KG1 (cell line): ENCODE measurements around the gene SRSF1.
"Not testable (repeated sequence)": the region's sequence is repeated elsewhere in the genome, so short reads cannot be mapped to it uniquely, and the experiment has no call there.

Experiments
- DNase-seq: peaks from one replicate; lab custom pipeline; 2025; lab: John Stamatoyannopoulos, UW

Gene SRSF1, protein sequence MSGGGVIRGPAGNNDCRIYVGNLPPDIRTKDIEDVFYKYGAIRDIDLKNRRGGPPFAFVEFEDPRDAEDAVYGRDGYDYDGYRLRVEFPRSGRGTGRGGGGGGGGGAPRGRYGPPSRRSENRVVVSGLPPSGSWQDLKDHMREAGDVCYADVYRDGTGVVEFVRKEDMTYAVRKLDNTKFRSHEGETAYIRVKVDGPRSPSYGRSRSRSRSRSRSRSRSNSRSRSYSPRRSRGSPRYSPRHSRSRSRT

DNA sequence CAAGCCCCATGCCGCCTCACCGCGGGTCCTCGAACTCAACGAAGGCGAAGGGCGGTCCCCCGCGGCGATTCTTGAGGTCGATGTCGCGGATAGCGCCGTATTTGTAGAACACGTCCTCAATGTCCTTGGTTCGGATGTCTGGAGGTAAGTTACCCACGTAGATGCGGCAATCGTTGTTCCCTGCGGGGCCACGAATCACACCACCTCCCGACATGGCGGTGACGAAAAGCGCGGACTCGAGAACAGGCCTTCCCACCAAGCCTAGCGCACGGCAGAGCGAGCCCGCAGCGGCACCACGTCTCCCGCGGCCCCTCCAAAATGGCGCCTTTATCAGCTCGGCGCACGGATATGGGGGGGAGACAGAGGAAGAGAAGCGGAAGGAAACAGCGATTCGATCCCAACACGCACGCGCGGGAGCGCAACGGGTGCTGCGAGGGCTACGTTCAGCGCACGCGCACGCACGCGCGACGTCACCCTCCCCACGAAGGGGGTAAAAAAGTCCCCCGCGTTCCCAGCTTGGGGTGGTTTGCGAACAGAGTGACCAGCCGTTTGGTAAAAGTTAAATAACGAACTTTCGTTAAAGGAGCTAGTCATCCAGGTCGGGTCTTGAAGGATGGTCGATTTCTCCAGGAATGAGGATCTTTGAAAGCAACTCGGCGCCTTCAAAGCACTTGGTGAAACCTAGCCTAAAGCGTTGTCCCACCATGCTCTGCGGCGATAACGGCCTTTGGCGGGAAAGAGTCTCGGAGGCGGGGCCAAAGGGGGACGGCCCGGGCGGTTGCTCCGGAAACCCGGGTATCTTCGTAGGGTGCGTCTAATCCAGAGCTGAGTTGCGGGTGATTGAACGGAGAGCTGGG is at the start of gene SRSF1:
Gene SRSF1 (minus strand): TSS at position 323 of the 857 bp plus-strand sequence. CDS start 109 bp downstream, at position 214.
- peak; percentile 100 for DNase-seq

DNA sequence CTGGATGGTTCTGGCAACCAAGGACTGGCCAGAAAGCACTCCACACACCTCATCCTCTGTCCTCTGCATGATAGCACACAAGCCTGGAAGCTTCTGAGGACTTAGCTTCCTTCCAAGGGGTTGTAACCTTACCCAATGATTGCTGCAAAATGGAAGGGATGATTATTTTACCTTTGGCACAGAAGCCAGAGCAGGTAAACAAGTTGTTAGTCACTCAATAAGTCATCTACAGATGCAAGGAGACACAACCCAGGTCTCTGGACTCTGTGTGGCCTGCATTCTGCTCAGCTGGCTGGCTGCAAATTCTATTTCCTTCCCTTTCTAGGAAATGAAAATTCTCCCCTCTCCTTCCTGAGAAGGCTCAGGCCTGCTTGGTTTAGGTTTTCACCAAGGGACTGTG is 49.4 kb upstream of the SRSF1 start:
- DNase-seq: no peak

DNA sequence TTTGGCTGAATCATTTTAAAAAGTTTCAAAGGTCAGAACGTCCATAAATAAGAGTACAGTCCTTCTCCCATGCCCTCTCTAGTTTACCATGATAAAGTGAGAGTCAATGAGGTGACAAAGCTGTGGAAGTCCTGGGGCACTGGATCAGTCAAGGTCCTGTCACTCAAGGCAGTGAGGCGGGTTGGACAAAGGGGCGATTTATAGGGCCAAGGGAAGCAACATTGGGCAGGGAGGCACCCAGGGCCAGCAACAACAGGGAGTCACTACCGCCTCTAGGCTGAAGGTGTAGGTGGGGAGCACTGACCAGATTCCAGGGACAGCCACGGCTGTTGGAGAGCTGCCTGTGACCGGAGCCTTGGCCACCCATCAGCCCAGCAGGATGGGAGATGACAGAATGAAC is 47.6 kb upstream of the SRSF1 start:
- no peak for DNase-seq

DNA sequence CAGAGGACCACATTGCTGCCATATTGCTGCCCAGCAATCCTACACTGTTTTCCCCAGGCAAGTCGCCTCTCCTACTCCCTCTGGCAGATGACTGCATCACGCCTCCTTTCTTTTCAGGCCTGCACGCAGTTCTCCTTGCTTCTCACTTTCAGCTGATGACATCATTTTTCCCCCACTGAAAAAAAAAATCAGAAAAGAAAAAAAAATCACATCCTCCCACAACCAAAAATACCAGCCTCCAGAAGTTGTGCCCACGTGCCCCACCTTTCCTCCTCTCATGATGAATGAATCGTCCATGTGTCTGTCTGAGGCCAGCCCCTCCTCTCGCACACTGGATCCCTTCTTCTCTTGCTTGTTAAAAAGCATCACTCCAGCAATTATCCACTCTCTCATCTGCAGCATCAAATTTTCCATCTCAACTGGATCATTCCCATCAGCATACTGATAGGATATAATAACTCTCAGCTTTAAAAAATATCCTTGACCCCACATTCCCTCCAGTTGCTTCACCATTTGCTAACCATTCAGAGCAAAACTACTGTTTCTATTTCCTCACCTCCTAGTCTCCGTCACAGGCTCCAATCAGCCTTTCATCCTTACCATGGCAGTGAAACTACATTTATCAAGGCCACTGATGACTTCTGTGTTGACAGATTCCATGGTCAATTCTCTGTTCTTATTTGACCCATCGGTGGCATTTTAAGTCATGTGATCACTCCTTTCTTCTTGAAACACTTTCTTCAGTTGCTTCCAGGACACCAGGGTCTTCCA is 46.1 kb upstream of the SRSF1 start:
- DNase-seq: no peak

DNA sequence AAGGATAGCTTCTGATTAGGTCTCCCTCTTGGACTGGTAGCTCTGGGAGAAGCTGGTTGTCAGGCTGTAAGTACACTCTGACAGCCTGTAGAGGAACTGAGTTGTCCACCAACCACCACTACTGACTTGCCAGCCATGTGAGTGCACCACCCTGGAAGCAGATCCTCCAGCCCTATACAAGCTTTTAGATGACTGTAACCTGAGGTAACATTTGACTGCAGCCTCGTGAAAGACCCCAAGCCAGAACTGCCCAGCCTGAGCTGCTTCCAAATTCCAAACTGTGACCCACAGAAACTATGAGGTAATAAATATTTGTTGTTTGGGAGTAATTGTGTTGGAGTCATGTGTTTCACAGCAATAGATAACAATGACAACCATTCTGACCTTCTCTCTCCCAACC is 45.4 kb upstream of the SRSF1 start:
- no peak for DNase-seq

DNA sequence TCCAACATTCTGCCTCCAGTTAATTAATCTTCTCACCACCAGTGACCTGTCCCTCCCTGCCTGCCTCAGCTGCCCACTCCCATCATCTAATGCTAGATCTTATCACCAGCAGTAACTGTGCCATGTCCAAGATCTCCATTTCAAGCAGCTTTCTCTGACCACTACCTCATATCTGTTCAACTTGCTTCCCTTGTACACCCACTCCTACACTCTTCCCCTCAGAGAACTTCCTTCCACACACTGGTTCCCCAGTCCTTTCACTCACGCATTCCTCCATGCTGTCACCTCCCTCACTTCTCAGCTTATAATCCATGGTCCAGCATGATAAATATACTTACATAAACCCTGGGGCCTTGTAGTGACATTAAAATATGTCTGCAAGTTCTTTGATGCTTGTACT is 44.4 kb upstream of the SRSF1 start:
- no peak for DNase-seq

DNA sequence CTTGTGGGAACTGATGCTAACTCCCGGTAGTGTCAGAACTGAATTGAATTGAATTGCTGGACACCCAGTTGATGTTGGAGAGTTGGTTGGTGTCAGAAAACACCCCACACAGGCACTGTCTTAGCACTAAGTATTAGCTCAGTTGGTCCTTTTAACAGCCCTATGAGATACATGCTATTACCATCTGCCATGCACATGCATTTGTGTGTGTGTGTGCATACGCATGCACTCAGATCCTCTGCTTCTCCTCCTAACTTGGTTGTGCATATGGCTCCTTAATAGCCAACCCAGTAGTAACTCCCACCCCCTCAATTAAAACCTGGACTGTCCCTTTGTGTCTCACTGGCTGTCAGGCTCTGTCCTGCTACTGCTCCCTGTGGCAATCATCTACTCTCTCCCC is 43.9 kb upstream of the SRSF1 start:
- no peak for DNase-seq

DNA sequence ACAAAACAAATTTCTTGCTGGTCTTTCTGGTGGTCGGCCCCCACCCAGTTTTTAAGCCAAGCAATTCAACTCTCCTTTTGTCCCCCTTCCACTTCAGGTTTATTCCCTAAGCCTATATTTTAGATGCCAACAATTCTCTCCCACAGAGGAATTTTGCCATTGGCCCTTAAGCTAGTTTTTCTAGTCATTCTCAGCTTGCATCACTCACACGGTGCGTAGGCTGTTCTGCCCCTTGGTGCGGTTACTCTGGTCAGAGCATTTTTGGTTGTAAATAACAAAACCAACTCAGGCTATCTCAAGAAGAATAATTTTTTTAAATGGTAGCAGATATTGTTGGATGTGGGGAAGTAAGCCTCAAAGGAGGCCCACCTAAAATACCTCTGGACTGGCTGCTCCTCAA is 42.5 kb upstream of the SRSF1 start:
- DNase-seq: no peak

DNA sequence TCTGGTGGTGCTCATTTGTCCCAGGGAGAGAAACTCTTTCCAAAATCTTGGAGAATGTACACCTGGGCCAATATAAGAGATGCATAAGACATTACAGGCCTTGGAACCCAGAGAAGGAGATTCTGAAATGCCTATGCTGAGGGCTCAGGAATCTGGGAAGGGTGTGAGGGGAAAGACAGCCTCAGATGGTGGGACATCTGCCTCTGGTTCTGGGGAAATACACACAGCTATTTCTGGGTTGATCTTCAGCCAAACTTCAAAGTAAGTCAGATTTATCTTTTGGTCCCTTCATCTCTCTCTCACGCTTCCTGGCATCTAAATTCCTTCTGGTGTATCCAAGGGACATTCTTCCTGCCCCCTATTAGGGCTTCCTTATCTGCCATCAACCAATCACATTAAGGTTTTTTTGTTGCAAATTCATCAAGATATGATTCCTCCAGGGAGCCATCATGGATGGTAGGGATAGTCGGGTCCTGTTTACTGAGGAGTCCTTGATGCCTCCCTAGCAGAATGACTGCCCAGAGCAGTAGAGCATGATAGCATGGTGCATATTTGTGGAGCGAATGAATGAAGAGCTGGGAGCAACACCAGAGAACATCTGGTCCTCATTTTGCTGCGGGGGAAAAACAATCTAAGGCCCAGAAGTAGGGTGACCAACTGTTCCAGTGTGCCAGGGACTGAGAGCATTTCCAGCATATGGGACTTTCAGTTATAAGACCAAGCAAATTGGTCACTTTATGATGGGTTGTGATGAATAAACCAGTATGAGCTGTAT is 40.5 kb upstream of the SRSF1 start:
- no peak for DNase-seq

DNA sequence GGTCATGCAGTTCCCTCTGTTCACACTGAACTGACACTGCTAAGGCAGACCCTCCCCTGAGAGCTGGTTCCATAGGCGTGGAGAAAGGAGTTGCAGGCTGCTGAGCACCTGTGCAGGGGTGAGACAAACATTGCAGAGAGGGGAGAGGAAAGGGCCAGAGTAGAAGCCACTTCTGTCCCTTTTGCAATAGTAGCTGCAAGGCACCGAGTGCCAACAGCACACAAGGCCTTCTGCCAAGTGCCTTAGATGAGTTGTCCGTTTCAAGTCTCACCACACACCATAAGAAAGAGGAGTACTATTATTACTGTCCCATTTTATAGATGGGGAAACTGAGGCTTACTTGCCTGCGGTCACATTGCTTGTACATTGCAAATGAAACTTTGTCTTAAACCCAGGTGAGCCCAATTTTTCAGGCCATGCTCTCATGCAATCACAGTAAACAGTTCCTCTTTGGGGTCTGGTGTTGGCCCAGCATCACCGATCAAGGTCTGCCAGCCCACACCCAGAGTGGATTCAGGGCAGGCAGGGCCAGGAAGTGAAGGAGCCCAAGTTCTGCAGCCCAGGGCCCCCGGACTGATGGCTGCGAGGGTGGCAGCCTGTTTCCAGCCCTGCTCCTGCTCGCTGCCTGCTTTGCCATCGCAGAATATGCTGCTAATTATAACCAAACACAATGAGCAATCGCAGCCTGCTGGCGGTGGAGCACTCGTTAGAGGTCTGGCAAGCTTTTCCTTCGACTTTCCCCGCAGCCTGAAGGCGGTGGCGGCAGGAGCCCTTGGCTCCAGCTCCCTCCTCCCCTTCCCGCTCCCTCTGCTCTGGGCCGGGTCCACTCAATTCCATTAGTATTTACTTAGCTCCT is 39.4 kb upstream of the SRSF1 start:
- no peak for DNase-seq

DNA sequence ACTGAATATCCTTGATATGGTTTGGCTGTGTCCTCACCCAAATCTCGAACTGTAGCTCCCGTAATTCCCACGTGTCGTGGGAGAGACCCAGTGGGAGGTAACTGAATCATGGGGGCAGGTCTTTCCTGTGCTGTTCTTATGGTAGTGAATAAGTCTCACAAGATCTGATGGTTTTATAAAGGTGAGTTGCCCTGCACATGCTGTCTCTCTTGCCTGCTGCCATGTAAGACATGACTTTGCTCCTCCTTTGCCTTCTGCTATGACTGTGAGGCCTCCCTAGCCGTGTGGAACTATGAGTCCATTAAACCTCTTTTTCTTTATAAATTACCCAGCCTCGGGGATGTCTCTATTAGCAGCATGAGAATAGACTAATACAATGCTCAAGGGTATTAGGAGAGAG is 37.2 kb upstream of the SRSF1 start:
- DNase-seq: not testable (repeated sequence)

DNA sequence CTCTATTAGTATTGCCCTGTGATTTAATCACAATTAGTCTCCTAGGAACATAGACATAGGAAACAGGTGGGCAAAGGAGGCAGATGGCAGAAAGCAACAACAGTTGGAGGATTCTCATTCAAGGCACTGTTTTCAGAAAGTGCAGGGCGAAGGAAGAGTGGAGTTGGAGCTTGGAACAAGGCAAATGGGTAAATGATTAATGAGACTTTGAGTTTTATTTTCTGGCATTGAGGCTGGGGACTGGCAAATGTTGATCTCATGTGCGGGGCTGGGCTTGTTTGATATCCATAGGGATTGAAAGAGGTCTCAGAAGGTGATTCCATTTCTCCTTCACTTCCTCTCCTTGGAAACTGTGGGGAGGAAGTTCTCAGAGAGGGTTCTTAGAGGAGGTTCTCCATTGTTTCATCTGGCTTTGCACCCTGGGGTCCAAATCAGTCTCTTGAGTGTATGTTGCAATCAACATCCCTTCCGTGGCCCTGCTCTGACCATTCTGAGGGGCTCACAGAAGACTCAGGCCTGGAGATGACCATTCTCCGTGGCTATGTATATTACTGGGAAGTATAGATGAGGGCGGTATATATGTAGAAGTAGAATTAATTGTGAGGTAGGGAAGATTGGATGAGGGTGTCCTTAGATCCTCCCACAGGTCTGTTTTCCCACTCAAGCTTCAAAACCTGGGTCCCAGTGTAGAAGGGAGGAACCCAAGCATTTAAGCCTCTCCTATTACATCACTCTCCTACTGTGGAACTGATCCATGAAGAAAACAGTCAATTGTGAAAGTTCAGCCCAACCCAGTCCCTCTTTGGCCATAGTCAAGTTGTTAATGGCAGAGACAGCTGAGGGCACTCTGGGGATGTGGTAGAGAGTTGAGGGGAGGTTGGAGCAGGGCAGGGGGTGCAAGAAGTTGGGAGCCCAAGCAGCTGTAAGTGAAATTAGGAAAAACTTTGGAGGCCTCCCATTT is 36.5 kb upstream of the SRSF1 start:
- DNase-seq: no peak

DNA sequence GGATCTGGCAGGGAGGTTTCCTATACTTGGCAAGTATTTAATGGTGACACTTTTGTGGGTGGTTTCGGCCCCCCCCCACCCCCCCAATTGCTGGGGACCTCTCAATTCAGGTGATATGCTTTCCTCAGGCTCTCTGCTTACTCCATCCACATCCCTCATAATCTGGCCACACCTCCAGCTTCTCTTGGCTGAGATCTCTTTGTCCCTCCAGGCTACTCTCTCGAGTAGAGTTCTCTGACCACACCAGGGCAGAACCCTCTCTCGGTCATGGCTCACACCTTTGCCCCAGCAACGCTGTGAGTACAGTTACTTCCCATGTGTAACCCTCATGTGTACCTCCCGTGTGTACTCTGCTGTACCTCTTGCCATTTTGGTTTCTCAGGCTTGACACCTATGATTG is 34.1 kb upstream of the SRSF1 start:
- DNase-seq: no peak

DNA sequence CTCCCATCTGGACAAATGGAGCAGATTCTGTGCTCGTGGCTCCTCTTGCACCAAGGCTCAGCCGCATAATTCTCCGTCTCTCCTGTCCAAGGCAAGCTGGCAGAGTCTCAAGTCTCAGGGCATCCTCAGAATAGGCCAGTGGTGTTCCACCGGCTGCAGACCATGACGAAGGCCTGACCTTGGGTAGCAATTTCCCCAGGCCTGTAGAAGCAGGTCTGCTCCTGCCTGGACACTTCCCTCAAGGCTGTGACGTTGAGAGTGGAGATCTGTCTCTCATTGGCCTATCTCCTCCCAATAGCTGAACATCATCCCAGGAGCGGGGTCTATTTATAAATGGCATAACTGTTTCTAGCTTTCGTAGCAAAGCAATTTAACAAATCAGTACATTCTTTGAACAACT is 33.3 kb upstream of the SRSF1 start:
- no peak for DNase-seq

DNA sequence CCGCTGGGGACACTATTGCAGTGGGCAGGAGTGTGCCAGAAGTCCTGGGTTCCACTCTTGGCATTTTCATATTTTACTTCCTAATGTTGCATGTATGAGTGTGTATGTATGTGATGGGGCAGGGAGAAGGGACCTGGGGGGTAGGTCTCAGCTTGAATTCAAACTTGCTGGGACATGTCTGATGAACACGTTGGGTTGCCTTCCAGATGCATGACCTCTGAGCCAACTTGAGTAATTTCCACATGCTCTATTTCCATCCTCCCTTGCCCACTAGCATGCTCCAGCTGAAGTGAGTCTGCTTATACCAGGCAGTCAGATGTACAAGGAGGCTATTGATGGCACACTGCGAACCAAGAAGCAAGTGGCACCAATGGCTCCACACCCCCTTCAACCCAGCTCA is 32.9 kb upstream of the SRSF1 start:
- DNase-seq: no peak

DNA sequence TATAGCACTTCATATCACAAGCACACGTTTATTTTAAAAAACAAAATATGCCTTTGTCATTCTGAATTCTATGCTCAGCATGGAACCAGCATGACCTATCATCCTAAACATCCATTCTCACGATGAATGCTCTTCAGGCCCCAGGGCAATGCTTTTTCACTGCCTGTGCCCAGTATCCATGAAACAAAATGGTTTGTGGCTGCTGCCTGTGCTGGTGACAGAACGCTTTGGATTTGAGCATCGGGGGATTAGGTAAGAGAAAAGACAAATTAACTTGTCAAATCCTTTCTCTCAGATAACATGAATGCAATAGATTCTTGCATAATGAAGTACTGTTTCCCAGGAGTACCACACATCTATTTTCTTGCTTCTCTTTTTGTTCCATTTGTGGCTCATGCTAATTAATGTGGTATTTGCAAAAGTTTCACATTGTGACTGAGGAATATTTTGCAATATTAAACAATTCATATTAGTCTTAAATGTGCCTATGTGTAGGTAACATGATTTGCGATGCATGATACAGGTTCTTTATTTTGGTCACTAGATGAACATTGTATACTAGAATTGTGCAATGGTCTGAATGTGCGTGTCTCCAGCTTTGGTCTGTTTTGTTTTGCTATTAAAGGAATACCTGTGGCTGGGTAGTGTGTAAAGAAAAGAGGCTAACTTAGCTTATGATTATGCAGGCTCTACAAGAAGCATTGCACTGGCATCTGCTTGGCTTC is 25.8 kb upstream of the SRSF1 start:
- no peak for DNase-seq

DNA sequence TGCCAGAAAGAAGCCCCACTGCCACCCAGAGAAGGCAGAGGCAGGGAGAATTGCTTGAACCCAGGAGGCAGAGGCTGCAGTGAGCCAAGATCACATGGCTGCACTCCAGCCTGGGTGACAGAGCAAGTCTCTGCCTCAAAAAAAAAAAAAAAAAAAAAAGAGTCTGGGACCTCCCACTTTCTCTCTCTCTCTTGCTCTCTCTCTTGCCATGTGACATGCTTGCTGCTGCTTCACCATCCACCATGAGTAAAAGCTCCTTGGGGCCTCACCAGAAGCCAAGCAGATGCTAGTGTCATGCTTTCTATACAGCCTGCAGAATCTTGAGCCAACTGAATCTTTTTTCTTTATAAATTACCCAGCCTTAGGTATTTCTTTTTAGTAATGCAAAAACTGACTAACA is 21.5 kb upstream of the SRSF1 start:
- no peak for DNase-seq

DNA sequence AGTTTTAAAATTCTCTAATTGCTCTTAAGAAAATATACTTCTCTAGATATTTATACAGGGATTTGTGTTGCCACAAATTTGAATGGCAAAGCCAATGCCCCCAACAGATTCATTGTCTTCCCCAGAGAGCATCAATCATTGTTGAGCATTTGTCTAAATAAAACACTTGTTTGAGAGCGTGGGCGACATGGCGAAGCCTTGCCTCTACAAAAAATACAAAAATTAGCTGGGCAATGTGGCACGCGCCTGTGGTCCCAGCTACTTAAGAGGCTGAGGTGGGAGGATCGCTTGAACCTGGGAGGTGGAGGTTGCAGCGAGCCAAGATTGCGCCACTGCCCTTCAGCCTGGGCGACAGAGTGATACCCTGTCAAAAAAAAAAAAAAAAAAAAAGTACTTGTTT is 13.4 kb upstream of the SRSF1 start:
- DNase-seq: no peak

DNA sequence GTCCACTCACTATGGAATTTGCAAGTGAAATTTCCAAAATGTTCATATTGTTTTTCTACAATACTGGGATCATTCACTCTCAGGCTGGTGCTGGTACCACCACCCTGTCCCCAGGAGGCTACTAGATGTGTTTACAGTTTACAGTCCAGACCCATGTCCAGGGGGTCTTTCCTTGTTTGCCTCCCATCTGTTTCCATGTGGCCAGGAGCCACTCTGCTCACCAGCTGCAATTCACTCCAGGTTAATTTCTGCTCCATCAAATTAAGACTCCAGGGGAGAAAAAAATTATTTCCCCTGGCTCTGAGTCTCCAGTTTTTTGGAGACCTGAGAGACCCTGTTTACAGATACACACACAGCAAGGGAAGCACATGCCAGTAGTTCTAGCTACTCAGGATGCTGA is 12.5 kb upstream of the SRSF1 start:
- DNase-seq: no peak
